Prostate gland (tissue), 2 donors: ENCODE measurements around the gene PGGT1B. TPM values are rescaled to one million over a fixed set of nuclear protein-coding genes. Genes with fewer than 3 reads are reported as not detected.

Source experiments
- DNase-seq: peaks from one replicate; pipeline ENCODE4 v3.0.0-alpha.2; 2019; ENCODE audit warnings: low spot score
- H3K27ac ChIP-seq, 2 donors: fragments of 200-600 bp; sonication (generic); 2 replicates each; pipeline ENCODE4 v1.5.1; 2017 to 2019
- H3K27me3 ChIP-seq: fragments of 200-600 bp; sonication (generic); replicated peaks from 2 replicates; pipeline ENCODE4 v1.5.1; 2019; ENCODE audit not compliant: insufficient read depth
- H3K36me3 ChIP-seq, 2 donors: fragments of 200-600 bp; sonication (generic); 1 replicate in 1 of 2; 2 replicates in 1 of 2; pipeline versions ENCODE4 v1.5.1 to v1.8.1; 2017 to 2019
- H3K4me1 ChIP-seq: fragments of 200-600 bp; sonication (generic); replicated peaks from 2 replicates; pipeline ENCODE4 v1.5.1; 2019
- H3K4me3 ChIP-seq, 2 donors: fragments of 200-600 bp; sonication (generic); 2 replicates each; pipeline ENCODE4 v1.5.1; 2017 to 2019
- H3K9me3 ChIP-seq: fragments of 200-600 bp; sonication (generic); 2 replicates; pipeline ENCODE4 v1.5.1; 2017
- POLR2A ChIP-seq: fragments of 450-650 bp; IDR thresholded peaks from one replicate; pipeline ENCODE4 v1.6.1; 2016; ENCODE audit warnings: antibody characterized with exemption, mild to moderate bottlenecking
- POLR2AphosphoS5 ChIP-seq: sonication (generic); formaldehyde crosslinking; IDR thresholded peaks from one replicate; pipeline ENCODE4 v1.6.1; 2017; ENCODE audit warnings: antibody characterized with exemption
- WGBS: methylation state at CpG from one replicate; pipeline ENCODE4 v1.1.5; 2018; 5-methylcytosine and 5-hydroxymethylcytosine counted together
- intact Hi-C: fragments of 100-400 bp; cut with DNase I; formaldehyde crosslinking; loops from one replicate; pipeline ENCODE4 v1.14.2; 2022
- total RNA-seq, 2 donors: library from RNA; depleted of rRNA; stranded (reverse); fragments of >200 nt; gene quantifications; one replicate each; pipeline ENCODE4 v1.1.0, GENCODE V29; 2016
- TF ChIP-seq, protein P1 (sequence below), 4 experiments: fragments of 200-600 bp in 2 of 4; fragments of 450-650 bp in 2 of 4; sonication (generic) in 2 of 4; IDR thresholded peaks; 1 replicate in 3 of 4; 2 replicates in 1 of 4; pipeline ENCODE4 v1.5.1; 2016 to 2019; ENCODE audit warnings: antibody characterized with exemption in 4 of 4, mild to moderate bottlenecking in 2 of 4, moderate library complexity in 2 of 4

PGGT1B gene
- total RNA-seq, 2 donors from 2014 or later = 9.1 to 15.3 TPM

DNA sequence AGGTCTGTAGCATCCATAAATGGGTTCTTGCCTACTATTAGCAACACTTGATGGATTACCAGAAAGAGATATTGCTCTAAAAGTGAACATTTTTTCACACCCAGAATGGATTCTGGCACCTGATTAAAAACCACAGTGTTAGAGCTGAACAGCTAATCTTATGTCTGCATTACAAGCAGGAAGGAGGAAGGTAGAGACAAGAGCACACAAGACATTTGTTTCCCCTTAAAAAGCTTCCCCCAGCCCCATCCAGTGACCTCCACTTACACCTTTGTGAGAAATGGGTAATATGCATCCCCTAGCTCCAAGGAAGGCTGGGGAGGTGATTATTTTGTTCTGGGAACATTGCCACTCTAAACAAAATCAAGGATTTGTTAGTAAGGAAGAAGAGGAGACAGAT lies 80.9 kb downstream of the PGGT1B start:
- Histone ChIP-seq H3K4me3 (no peak overlapping the region), H3K9me3 (no peaks in the 10 kb centered on the region), H3K27ac (no peak overlapping the region), H3K36me3 (no peaks in the 10 kb centered on the region), H3K27me3 (no peaks in the 10 kb centered on the region), H3K4me1 (no peaks in the 10 kb centered on the region)
- TF ChIP-seq, protein P1, sequence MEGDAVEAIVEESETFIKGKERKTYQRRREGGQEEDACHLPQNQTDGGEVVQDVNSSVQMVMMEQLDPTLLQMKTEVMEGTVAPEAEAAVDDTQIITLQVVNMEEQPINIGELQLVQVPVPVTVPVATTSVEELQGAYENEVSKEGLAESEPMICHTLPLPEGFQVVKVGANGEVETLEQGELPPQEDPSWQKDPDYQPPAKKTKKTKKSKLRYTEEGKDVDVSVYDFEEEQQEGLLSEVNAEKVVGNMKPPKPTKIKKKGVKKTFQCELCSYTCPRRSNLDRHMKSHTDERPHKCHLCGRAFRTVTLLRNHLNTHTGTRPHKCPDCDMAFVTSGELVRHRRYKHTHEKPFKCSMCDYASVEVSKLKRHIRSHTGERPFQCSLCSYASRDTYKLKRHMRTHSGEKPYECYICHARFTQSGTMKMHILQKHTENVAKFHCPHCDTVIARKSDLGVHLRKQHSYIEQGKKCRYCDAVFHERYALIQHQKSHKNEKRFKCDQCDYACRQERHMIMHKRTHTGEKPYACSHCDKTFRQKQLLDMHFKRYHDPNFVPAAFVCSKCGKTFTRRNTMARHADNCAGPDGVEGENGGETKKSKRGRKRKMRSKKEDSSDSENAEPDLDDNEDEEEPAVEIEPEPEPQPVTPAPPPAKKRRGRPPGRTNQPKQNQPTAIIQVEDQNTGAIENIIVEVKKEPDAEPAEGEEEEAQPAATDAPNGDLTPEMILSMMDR (IDR thresholded peaks at IDR 0.05) = no peak
- TF ChIP-seq POLR2A = no peak
- no peak for TF ChIP-seq POLR2AphosphoS5
- intact Hi-C loops = no loop called here
- DNase-seq = no peak

DNA sequence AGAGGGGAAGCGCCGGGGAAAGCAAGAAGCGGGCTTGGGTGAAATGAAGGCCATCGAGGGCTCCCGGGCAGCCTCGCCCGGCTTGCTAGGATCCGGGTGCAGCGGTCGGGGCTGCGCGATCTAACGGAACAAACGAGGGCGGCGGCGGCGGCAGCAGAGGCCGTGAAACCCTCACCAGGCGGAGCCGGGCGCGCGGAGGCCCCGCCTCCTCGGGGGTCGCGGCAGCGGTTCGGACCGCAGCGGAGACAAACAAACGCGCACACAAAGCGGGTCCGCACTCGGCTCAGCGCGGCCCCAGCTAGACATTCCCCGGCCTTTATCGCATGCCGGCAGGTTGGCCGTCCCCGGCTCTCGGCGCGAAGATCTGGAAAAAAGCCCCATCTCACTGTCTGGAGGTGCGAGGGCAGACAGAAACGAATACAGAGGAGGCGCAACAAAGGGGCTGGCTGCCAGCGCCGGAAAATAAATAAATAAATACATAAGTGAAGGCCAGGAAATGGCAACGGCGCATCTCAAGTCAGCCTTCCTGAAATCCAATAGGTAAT lies 82.4 kb downstream of the PGGT1B start:
- WGBS = 2% methylated on average over 39 of the region's 54 CpGs
- Histone ChIP-seq H3K36me3 (no peaks in the 10 kb centered on the region), H3K27ac (peak overlapping the region; percentile 79 to 80), H3K27me3 (no peaks in the 10 kb centered on the region), H3K4me3 (peak overlapping the region; percentile 33 to 36), H3K9me3 (no peaks in the 10 kb centered on the region), H3K4me1 (no peaks in the 10 kb centered on the region)
- DNase-seq = no peak
- TF ChIP-seq POLR2AphosphoS5 = no peak
- no peak for TF ChIP-seq POLR2A
- TF ChIP-seq, protein P1 (IDR thresholded peaks at IDR 0.05) = no peak
- intact Hi-C loops = no loop called here

DNA sequence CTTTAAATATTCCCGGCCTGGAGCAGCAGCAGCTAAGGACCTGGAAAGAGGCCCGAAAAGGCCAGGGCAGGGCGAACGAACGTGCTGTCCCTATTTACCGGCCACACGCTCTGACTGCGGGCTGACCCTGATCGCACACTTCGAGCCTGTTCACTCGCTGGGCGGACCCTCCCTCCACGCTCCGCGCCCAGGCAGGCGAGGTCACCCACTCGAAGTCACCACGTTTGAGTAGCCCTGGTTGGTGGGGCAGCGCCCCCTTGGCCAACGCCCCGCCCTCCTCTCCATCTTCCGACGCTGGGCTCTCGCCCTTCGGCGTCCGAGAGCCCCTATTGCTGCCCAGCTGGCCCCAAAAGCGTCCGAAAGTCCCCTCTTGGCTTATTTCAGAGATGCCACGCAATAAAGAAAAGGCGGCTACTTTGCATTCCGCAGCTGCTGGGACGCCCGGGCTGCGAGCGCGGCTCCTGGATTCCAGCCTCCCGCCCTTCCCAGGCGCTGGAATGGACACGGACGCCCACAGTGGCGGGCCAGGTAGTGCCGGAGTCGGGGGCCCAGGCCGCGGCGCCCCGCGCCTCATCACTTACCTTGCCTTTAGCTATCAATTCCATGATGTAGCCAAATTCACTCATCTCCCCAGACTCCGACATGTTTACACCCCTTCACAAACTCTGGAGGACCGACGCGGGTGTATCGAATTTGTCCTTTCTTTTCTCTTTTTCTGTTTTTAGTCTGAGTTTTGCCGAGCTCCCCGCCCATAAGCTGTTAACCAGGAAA lies 83.1 kb downstream of the PGGT1B start:
- 3% methylated on average over 44 of the region's 56 CpGs for WGBS
- DNase-seq = no peak
- no peaks in the 10 kb centered on the region for H3K9me3 ChIP-seq
- no peaks in the 10 kb centered on the region for H3K27me3 ChIP-seq
- intact Hi-C loops = no loop called here
- H3K4me1 ChIP-seq = no peaks in the 10 kb centered on the region
- H3K27ac ChIP-seq = peak overlapping the region; percentile 79 to 80
- TF ChIP-seq, protein P1 (IDR thresholded peaks at IDR 0.05) = no peak
- no peak for TF ChIP-seq POLR2AphosphoS5
- no peak for TF ChIP-seq POLR2A
- H3K4me3 ChIP-seq = peak overlapping the region; percentile 33 to 36
- H3K36me3 ChIP-seq = no peaks in the 10 kb centered on the region

DNA sequence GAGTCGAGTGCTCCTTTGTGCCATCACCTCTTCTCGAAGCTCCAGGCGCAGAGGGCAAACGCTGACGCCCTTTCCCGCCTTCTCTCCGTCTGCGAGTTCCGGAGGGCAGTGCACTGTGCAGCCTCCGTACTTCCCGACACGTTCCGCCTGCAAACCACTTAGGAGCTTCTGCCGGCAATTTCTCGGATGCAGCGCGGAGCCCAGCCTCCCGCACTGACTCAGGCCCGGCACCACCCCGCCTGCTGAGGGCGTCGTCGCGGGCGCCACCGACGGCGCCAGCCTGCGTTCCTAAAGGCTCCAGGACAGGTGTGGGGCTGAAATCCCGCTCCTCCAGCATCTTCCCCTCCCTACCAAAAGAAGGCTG lies 83.7 kb downstream of the PGGT1B start:
- TF ChIP-seq POLR2A (no peak), POLR2AphosphoS5 (no peak)
- TF ChIP-seq, protein P1 (IDR thresholded peaks at IDR 0.05) = no peak
- H3K27me3 ChIP-seq = no peaks in the 10 kb centered on the region
- no peak for DNase-seq
- no peaks in the 10 kb centered on the region for H3K4me1 ChIP-seq
- peak overlapping the region; percentile 79 to 80 for H3K27ac ChIP-seq
- H3K4me3 ChIP-seq = peak overlapping the region; percentile 33 to 36
- no peaks in the 10 kb centered on the region for H3K36me3 ChIP-seq
- intact Hi-C loops = no loop called here
- 44% methylated on average over 30 of the region's 30 CpGs for WGBS
- no peaks in the 10 kb centered on the region for H3K9me3 ChIP-seq
